H1 (cell line): ENCODE measurements around the gene CFAP20. TPM values are rescaled to one million over a fixed set of nuclear protein-coding genes. Genes with fewer than 3 reads are reported as not detected.

Experiments used
- BACH1 ChIP-seq: IDR thresholded peaks from 2 replicates; pipeline ENCODE4 v1.6.1; 2012; ENCODE audit warnings: low read length, improper control_type of control experiment
- BRCA1 ChIP-seq: IDR thresholded peaks from 2 replicates; pipeline ENCODE4 v1.6.1; 2012; ENCODE audit warnings: low read depth, low read length, improper control_type of control experiment
- CTBP2 ChIP-seq: IDR thresholded peaks from 2 replicates; pipeline ENCODE4 v1.7.0; 2011; ENCODE audit warnings: borderline replicate concordance, mild to moderate bottlenecking, moderate library complexity, mixed read lengths, low read length; ENCODE audit not compliant: insufficient read depth, insufficient read length
- NRF1 ChIP-seq: IDR thresholded peaks from 2 replicates; pipeline ENCODE4 v1.6.1; 2011; ENCODE audit warnings: mild to moderate bottlenecking, low read depth, low read length, improper control_type of control experiment
- PHF8 ChIP-seq: fragments of 200-600 bp; sonication (generic); conservative IDR thresholded peaks from 2 replicates; pipeline ENCODE4 v1.7.1; 2012; ENCODE audit warnings: low read depth, mild to moderate bottlenecking, inconsistent platforms, low read length, moderate library complexity
- POLR2A ChIP-seq, 2 experiments: IDR thresholded peaks; 1 replicate in 1 of 2; 2 replicates in 1 of 2; pipeline ENCODE4 v1.6.1; 2011; ENCODE audit warnings: low read depth in 2 of 2, low read length in 2 of 2, mild to moderate bottlenecking in 2 of 2; ENCODE audit errors: control extremely low read depth in 1 of 2
- POLR2AphosphoS5 ChIP-seq: IDR thresholded peaks from 2 replicates; pipeline ENCODE4 v1.6.1; 2011; ENCODE audit warnings: low read depth, low read length
- RBBP5 ChIP-seq: IDR thresholded peaks from 2 replicates; pipeline ENCODE4 v1.7.1; 2012; ENCODE audit warnings: low read depth, mild to moderate bottlenecking, inconsistent platforms, low read length, moderate library complexity, borderline replicate concordance
- RNF2 ChIP-seq: fragments of 200-900, 300-1000 bp; sonication (generic); IDR thresholded peaks from 2 replicates; pipeline ENCODE4 v1.7.1; 2016; ENCODE audit warnings: borderline replicate concordance, low read depth, mild to moderate bottlenecking, antibody characterized with exemption, low read length; ENCODE audit not compliant: poor library complexity, severe bottlenecking; ENCODE audit errors: missing control alignments
- polyA plus RNA-seq, 7 experiments: library from polyadenylated mRNA; depleted of rRNA in 3 of 7; stranded (reverse) in 5 of 7; unstranded in 2 of 7; fragments of >200 nt in 5 of 7; fragments of 200-250 nt in 2 of 7; gene quantifications; 1 replicate in 5 of 7; 2 replicates in 1 of 7; 4 replicates in 1 of 7; pipeline versions ENCODE4 v1.2.1 to v1.2.3, GENCODE V29; 2011 to 2013; ENCODE audit warnings: missing spikeins in 2 of 7, mixed read lengths in 2 of 7
- total RNA-seq: library from RNA; stranded (reverse); fragmentation: NEBNext Ultra II Directional; extraction: Animal tissue kit (Norgen Biotek cat#: 25700); gene quantifications from 2 replicates; pipeline ENCODE4 v1.2.1, GENCODE V29; 2021
- TF ChIP-seq, protein P1 (sequence below): fragments of 300-600 bp; sonication (generic); IDR thresholded peaks from 2 replicates; pipeline ENCODE4 v1.7.1; 2012; ENCODE audit warnings: low read length, moderate library complexity, mild to moderate bottlenecking, inconsistent platforms; ENCODE audit not compliant: insufficient replicate concordance

Gene CFAP20
- total and polyA plus RNA-seq, 2 of the 8 experiments (the other 6 are each of a cell fraction or from before 2014, with no cell fraction given): 45.6 to 65.4 TPM

DNA sequence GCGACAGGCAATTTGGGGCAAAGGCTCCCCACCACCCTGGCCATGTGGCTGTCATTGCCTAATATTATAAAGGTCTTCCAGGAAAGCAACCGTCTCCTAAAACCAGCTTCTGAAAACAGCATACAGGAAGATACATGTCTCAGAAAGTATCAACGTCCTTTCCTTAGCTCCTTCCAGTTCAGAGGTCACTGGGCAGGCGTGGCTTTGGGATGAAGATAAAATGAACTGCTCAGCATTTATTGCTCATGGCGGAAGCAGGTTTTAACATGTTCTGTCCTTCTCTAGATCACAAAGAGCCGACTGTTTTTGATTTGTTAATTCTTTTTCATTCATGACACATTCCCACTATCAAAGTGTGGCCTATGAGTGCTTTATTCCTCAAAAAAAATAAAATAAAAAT lies 8.0 kb downstream of the CFAP20 start (continued):
- TF ChIP-seq, protein P1, sequence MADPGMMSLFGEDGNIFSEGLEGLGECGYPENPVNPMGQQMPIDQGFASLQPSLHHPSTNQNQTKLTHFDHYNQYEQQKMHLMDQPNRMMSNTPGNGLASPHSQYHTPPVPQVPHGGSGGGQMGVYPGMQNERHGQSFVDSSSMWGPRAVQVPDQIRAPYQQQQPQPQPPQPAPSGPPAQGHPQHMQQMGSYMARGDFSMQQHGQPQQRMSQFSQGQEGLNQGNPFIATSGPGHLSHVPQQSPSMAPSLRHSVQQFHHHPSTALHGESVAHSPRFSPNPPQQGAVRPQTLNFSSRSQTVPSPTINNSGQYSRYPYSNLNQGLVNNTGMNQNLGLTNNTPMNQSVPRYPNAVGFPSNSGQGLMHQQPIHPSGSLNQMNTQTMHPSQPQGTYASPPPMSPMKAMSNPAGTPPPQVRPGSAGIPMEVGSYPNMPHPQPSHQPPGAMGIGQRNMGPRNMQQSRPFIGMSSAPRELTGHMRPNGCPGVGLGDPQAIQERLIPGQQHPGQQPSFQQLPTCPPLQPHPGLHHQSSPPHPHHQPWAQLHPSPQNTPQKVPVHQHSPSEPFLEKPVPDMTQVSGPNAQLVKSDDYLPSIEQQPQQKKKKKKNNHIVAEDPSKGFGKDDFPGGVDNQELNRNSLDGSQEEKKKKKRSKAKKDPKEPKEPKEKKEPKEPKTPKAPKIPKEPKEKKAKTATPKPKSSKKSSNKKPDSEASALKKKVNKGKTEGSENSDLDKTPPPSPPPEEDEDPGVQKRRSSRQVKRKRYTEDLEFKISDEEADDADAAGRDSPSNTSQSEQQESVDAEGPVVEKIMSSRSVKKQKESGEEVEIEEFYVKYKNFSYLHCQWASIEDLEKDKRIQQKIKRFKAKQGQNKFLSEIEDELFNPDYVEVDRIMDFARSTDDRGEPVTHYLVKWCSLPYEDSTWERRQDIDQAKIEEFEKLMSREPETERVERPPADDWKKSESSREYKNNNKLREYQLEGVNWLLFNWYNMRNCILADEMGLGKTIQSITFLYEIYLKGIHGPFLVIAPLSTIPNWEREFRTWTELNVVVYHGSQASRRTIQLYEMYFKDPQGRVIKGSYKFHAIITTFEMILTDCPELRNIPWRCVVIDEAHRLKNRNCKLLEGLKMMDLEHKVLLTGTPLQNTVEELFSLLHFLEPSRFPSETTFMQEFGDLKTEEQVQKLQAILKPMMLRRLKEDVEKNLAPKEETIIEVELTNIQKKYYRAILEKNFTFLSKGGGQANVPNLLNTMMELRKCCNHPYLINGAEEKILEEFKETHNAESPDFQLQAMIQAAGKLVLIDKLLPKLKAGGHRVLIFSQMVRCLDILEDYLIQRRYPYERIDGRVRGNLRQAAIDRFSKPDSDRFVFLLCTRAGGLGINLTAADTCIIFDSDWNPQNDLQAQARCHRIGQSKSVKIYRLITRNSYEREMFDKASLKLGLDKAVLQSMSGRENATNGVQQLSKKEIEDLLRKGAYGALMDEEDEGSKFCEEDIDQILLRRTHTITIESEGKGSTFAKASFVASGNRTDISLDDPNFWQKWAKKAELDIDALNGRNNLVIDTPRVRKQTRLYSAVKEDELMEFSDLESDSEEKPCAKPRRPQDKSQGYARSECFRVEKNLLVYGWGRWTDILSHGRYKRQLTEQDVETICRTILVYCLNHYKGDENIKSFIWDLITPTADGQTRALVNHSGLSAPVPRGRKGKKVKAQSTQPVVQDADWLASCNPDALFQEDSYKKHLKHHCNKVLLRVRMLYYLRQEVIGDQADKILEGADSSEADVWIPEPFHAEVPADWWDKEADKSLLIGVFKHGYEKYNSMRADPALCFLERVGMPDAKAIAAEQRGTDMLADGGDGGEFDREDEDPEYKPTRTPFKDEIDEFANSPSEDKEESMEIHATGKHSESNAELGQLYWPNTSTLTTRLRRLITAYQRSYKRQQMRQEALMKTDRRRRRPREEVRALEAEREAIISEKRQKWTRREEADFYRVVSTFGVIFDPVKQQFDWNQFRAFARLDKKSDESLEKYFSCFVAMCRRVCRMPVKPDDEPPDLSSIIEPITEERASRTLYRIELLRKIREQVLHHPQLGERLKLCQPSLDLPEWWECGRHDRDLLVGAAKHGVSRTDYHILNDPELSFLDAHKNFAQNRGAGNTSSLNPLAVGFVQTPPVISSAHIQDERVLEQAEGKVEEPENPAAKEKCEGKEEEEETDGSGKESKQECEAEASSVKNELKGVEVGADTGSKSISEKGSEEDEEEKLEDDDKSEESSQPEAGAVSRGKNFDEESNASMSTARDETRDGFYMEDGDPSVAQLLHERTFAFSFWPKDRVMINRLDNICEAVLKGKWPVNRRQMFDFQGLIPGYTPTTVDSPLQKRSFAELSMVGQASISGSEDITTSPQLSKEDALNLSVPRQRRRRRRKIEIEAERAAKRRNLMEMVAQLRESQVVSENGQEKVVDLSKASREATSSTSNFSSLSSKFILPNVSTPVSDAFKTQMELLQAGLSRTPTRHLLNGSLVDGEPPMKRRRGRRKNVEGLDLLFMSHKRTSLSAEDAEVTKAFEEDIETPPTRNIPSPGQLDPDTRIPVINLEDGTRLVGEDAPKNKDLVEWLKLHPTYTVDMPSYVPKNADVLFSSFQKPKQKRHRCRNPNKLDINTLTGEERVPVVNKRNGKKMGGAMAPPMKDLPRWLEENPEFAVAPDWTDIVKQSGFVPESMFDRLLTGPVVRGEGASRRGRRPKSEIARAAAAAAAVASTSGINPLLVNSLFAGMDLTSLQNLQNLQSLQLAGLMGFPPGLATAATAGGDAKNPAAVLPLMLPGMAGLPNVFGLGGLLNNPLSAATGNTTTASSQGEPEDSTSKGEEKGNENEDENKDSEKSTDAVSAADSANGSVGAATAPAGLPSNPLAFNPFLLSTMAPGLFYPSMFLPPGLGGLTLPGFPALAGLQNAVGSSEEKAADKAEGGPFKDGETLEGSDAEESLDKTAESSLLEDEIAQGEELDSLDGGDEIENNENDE: no peak
- TF ChIP-seq RNF2 (no peak), BACH1 (no peak), PHF8 (no peak), RBBP5 (no peak), CTBP2 (no peak), NRF1 (no peak), POLR2AphosphoS5 (no peak), BRCA1 (no peak), POLR2A (IDR thresholded peaks at IDR 0.05; ENCODE audit: control extremely low read depth in 1 of 2, low read depth in 2 of 2, low read length in 2 of 2) (no peak)
- TF ChIP-seq, all 59 proteins: peak for 0
